ENCODE data around the gene MUSTN1. TPM values are rescaled to one million over a fixed set of nuclear protein-coding genes. Genes with fewer than 3 reads are reported as not detected.

MUSTN1 gene
- total RNA-seq, 4 donors from 2014 or later, result 5.5 to 13.1 (median 7.9) TPM

GRCh38 chr3:52846432-52846965 lies 11.7 kb upstream of the MUSTN1 start:
- DNase-seq (ENCODE audit: low spot score in 2 of 2), result no peak
- intact Hi-C loops (cut with DNase I; ENCODE audit: low total_unique reads), result no loop called here
- WGBS, 2 donors, result 74 to 77% methylated on average over 15 of the region's 15 CpGs
- no peak overlapping the region for H3K4me3 ChIP-seq (ENCODE audit: low read depth, poor library complexity, severe bottlenecking)
- no peak for TF ChIP-seq POLR2A (IDR thresholded peaks at IDR 0.05)
- TF ChIP-seq, protein P1, sequence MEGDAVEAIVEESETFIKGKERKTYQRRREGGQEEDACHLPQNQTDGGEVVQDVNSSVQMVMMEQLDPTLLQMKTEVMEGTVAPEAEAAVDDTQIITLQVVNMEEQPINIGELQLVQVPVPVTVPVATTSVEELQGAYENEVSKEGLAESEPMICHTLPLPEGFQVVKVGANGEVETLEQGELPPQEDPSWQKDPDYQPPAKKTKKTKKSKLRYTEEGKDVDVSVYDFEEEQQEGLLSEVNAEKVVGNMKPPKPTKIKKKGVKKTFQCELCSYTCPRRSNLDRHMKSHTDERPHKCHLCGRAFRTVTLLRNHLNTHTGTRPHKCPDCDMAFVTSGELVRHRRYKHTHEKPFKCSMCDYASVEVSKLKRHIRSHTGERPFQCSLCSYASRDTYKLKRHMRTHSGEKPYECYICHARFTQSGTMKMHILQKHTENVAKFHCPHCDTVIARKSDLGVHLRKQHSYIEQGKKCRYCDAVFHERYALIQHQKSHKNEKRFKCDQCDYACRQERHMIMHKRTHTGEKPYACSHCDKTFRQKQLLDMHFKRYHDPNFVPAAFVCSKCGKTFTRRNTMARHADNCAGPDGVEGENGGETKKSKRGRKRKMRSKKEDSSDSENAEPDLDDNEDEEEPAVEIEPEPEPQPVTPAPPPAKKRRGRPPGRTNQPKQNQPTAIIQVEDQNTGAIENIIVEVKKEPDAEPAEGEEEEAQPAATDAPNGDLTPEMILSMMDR (IDR thresholded peaks at IDR 0.05), result no peak

DNA sequence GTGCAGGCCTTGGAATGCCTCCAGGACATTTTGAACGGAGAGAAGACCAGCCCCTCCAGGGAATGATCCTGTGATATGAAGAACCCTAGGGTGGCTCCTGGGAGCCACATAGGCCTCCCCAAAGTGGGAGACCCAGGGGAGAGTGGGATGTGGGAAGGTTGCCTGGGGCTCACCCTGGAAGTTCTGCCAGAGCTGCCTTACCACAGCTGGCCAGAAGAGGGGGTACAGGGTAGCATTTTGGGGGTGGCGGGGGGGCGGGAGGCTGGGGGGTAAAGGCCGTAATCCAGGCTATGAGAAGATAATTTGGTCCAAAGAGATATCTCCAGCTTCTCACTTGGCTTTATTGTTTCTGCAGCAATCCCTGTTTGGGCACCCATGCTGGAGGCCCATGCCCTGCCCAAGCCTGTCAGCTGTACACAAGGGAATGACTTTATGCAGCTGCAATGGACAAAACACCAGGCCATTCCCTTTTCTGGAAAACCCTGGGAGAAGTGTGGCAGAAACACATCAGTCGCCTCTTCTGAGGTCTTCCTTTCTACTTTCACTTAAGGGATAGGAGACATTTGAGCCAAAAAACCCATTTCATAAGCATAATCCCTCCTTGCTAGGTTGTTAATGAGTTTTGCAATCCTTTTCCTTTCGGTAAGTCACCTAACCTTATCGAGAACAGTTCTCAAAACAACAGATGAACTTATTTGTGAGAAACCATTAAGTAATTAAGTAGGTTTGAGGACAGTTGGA lies 11.0 kb upstream of the MUSTN1 start:
- intact Hi-C loops (cut with DNase I; ENCODE audit: low total_unique reads), result no loop called here
- no peak overlapping the region for H3K4me3 ChIP-seq (ENCODE audit: low read depth, poor library complexity, severe bottlenecking)
- 72 to 75% methylated on average over 7 of the region's 7 CpGs for WGBS, 2 donors
- no peak for DNase-seq (ENCODE audit: low spot score in 2 of 2)
- TF ChIP-seq POLR2A (IDR thresholded peaks at IDR 0.05), result no peak
- TF ChIP-seq, protein P1 (IDR thresholded peaks at IDR 0.05), result no peak

GRCh38 chr3:52845157-52845556 lies 10.3 kb upstream of the MUSTN1 start:
- no peak overlapping the region for H3K4me3 ChIP-seq (ENCODE audit: low read depth, poor library complexity, severe bottlenecking)
- peak in 1 of 2 donors; percentile 68 for DNase-seq (ENCODE audit: low spot score in 2 of 2)
- intact Hi-C loops (cut with DNase I; ENCODE audit: low total_unique reads), result no loop called here
- 38 to 54% methylated on average over 6 of the region's 6 CpGs for WGBS, 2 donors
- TF ChIP-seq, protein P1 (IDR thresholded peaks at IDR 0.05), result no peak
- TF ChIP-seq POLR2A (IDR thresholded peaks at IDR 0.05), result no peak

DNA sequence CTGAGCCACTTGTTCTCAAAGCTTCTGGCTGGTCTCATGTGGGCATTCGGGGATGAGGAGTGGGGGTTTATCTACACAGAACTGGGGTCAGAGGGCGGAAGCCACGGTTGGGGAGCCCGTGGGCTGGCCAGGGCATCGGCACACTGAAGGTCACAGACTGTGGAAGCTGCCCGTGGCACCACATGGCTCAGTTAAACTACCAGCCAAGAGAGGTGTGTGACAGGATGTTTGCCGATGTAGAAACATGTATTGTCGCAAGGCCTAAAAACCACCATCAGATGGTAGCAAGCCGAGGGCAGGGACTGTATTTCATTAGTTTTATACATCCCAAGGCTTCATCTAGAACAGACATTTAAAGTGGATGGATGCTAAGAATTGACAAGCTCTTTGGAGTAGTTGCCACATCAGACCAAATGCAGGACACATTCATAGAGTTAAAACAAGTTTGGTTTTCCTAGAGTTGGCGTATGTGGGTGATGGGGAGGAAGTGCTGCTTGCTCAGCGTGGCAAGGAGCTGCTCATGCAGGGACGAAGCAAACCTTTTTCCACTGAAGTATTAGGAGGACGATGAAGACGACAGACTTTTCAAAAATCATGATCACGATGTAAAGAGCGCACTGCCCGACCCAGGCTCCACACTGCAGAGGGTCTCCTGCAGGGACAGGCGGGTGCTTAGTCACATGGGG lies 9.6 kb upstream of the MUSTN1 start:
- no peak for TF ChIP-seq POLR2A (IDR thresholded peaks at IDR 0.05)
- TF ChIP-seq, protein P1 (IDR thresholded peaks at IDR 0.05), result no peak
- H3K4me3 ChIP-seq (ENCODE audit: low read depth, poor library complexity, severe bottlenecking), result no peak overlapping the region
- intact Hi-C loops (cut with DNase I; ENCODE audit: low total_unique reads), result no loop called here
- DNase-seq (ENCODE audit: low spot score in 2 of 2), result no peak
- WGBS, 2 donors, result 82 to 87% methylated on average over 18 of the region's 18 CpGs

DNA sequence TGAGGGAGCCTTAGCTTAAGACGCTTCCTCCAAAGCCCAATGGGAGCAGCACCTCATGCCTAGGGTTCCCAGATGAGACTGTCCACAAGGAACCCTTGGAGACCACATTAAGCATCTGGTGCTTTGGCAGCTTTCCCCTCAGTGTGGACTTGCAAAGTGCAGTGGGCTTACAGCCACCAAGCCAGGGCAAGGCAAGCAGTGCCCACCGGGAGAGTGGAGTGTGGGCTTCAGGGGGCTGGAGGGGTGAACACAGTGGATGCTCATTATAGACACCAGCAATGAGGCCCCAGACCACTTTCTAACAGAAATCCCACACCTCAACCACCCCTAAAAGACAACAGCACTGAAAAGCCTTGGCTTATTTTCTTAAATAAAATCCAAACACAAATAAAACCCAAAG lies 9.1 kb upstream of the MUSTN1 start:
- TF ChIP-seq POLR2A (IDR thresholded peaks at IDR 0.05), result no peak
- TF ChIP-seq, protein P1 (IDR thresholded peaks at IDR 0.05), result no peak
- DNase-seq (ENCODE audit: low spot score in 2 of 2), result no peak
- 69 to 85% methylated on average over 2 of the region's 2 CpGs for WGBS, 2 donors
- no peak overlapping the region for H3K4me3 ChIP-seq (ENCODE audit: low read depth, poor library complexity, severe bottlenecking)
- intact Hi-C loops (cut with DNase I; ENCODE audit: low total_unique reads), result no loop called here

Data from lower leg skin (tissue), 4 donors.